Stimulated activated CD4-positive, alpha-beta T cell treated with anti-CD3 and anti-CD28 coated beads, Interleukin-2, amount 100 ng/mL, for 48 hours (primary cell): ENCODE results near the gene SLC39A8.

ENCODE experiments used
- DNase-seq, 2 donors: peaks; one replicate each; pipeline ENCODE4 v3.0.0-alpha.2; 2020

The SLC39A8 gene

GRCh38 chr4:102339018-102339417, 6.3 kb downstream of the SLC39A8 start:
- no peak for DNase-seq

DNA sequence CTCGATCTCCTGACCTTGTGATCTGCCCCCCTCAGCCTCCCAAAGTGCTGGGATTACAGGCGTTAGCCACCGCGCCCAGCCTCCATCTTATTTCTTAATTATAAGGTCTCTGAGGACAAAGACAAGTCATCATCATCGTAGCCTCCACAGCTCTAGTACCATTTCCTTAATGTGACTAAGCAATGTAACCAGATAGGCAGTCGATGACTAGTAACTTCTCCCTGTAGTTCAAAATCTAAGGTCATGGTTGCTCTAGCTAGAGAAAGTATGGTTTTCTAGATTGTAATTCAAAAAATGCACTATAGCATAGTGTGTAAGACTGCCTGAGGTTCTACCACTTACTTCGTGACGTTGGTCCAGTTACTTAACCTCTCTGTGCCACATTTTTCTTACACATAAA, 6.9 kb downstream of the SLC39A8 start:
- no peak for DNase-seq

DNA sequence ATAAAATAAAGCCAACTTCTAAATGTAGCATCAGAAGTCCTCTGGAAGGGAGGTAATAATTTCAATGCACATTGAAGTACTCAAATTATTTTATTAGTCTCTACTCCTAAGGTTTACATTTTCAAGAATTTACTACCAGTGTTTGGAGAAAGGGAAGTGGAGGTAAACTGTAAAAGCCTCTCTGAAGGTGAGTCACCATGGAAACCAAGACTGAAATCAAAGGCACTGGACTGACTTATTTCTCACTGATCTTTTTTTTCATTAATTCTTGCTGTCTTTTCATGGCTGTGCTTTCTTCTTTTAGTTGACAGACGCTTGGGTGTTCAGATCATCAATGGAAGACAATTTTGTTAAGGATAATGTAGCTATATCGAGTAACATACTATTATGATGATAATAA, 9.7 kb downstream of the SLC39A8 start:
- DNase-seq: no peak

- no peak for DNase-seq
These were observed 10.7 kb downstream of the SLC39A8 start for GRCh38 chr4:102334624-102335023.

DNA sequence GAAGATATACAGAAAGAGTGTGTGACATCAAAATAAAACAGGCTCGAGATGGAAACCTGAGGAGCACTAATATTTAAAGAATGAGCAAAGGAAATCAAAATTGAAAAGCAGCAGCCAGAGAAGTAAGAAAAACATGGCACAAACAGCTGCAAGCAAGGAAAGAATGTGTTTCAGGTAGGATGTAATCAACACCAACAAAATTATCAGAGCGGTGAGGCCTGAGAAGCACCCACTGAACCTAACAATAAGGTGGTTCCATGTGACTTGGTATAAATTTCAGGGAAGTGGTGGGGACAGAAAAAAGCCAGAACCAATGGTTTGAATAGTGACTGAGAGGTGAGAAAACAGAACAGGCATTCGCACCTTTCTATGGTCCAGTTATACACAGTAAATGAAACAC, 11.5 kb downstream of the SLC39A8 start:
- no peak for DNase-seq

DNA sequence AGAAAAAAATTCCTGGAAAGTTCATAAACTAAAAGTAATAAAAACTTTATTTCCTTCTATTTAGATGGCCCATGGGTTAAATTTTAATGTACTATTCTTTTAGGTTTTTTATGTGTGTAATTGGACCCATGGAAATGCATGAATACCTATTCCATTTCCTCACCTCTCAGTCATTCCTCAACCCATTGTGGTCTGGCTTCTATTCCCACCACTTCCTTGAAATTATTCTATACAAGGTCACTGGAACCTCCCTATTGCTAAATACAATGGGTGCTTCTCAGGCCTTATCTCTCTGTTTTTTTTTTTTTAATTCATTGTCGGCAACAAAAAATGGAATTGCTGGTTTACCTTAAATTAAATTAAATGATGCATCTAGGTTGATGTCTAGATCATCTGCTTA, 17.2 kb downstream of the SLC39A8 start:
- DNase-seq: no peak

- DNase-seq: no peak
These were observed 18.3 kb downstream of the SLC39A8 start for GRCh38 chr4:102326951-102327350.

GRCh38 chr4:102324730-102325129, 20.6 kb downstream of the SLC39A8 start:
- no peak for DNase-seq

DNA sequence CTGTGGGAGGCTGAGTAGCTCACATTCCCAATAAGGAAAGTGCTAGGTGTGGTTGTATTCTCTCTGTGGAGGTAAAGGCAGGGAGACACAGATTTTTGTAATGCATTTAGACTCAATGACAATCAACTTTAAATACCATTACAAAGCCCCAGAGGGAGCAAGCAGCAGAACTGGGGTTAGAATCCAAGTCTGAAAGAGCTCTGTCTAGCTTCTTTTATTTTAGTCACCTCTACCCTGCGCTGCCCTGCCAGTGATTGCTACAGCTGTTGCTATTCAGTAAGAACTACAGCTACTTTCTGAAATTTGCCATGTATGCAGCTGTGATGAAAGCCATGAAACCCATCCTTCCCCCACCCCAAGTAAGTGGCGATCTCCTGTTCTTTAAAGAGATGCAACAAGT, 22.5 kb downstream of the SLC39A8 start:
- no peak for DNase-seq

DNA sequence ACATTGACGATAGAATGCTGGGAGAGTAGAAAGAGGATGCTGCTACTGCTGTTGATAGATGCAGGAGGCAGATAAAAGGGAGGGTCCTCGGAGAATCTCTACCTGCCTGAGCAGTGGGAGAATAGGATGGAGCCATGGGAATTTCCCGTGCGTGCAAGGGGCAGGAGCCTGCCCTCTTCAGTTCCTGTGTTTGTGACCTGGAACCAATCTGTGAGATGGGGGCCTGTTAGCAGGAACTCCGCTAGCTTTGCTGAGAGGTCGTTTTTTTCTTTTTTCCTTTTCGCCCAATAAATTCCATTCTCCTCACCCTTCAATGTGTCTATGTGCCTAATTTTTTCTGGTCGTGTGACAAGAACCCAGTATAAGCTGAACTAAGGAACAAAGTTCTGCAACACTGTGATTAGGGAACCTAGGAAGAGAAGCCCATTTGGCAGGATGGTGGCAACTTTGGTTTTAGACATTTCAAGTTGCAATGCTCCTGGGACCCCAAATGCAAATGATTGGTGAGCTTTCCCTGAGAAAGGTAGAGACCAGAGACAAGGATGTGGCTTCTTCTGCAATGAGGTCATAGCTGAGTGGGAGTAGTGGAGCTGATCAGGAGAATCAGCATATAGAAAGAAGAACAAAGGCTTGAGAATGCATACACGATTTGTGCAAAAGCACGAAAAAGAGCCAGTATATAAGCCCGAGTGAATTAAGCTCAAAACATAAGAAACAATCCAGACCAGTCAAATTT, 23.9 kb downstream of the SLC39A8 start:
- DNase-seq: no peak

- no peak for DNase-seq
These were observed 25.7 kb downstream of the SLC39A8 start for GRCh38 chr4:102319594-102319993.

DNA sequence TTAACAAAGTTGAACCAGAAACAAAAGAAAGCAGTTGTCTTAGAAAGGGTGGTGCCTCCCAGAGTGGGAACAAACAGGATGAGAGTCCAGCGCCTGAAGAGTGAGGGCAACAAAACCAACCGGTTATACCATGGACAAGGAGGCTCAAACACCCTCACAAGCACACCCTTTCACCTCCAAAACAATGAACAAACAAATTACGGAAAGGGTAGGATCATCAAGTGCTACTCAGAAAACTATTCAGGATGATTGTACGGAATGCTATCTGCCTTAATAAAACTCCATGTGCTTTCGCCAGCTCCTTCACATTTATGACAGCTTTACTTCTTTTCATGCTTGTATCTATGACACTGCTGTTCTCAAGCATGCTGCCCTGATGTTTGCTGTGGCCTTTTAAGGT, 26.8 kb downstream of the SLC39A8 start:
- DNase-seq: no peak

- no peak for DNase-seq
These were observed 27.2 kb downstream of the SLC39A8 start for GRCh38 chr4:102318105-102318504.

DNA sequence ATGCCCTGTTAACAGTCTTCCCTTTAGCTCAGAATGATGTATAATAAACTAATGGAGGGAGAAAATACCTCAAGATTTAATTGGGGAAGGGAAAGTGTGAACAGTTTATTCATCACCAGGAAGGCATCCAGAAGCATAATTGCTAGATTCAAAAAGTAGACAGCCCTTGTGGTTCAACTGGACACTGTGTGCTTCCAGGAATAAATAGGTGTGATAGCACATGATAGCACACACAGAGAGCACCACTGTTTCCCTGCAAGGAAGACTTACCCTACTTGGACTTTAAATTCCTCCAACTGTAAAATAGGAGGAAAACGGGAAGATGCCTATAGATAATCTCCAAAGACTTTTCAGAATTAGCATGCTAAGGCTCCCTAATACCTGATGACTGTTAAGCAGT, 27.8 kb downstream of the SLC39A8 start:
- no peak for DNase-seq

DNA sequence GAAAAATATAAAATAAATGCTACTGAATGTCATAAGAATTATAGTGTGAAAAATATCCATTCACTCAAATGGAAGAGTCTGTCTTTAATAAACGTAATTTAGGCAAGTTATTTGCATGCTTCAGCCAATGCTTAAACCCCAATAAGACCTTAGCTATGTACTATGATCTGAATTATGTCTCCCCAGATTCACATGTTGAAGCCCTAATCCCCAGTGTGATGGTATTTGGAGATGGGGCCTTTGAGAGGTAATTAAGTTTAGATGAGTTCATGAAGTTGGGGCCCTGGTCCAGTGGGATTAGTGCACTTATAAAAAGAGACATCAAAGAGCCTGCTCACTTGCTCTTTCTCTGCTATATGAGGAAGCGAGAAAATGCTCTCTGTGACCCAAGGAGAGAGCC, 28.7 kb downstream of the SLC39A8 start:
- no peak for DNase-seq

DNA sequence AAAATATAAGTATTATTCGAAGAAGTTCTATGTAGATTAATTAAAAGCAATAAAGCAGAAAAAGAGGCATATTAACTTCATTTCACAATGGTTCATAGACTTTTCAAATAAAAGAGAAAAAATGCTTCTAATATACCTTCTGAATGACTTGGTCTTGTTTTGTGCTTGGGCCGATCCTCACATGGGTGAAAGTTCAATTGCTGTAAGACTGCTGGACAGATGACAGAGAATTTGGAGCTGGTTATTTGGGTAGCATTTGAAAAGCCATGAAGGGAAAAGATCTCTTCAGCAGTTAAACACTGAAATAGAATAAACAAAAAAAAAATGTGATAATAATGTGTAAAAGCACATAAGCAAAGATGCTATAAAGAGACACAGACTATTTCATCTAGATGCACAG, 29.8 kb downstream of the SLC39A8 start:
- DNase-seq: no peak

GRCh38 chr4:102312417-102312816, 32.9 kb downstream of the SLC39A8 start:
- DNase-seq: no peak

- DNase-seq: no peak
These were observed 33.4 kb downstream of the SLC39A8 start for GRCh38 chr4:102311912-102312311.

- DNase-seq: no peak
These were observed 33.9 kb downstream of the SLC39A8 start for GRCh38 chr4:102311407-102311806.

DNA sequence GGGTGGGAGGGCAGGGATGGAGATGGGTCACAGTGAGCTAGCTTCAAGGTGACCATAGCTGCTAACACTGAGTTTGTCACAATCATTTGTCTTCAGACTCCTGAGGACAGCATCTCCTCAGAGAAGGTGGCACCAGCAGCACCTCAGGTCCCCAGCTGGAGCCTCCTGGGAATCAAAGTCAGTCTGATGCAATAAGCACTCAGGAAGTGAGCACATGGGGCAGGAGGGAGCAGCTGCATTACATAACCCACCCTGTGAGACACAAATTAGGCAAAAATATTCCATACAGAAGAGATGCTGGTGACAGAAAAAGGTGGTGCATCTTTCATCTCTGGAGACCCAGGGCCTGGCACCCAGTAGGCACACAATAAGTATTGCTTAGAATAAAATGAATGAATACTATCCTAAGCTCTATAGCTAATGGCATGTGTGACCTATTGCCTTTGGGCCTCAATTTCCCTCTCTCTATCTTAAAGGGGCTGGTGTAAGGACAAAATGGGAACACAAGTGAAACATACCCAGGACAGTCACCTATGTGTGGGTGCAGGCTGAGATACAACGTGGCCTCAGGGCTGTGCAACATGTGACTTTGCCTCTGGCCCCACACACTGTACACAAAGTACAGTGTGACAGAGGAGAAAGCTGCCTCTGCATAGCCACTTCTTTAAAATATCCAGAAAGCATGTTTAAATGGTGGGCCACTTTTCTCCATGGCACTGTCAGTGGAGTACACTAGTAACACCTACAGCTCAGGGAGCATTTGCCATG, 37.1 kb downstream of the SLC39A8 start:
- DNase-seq: no peak

DNA sequence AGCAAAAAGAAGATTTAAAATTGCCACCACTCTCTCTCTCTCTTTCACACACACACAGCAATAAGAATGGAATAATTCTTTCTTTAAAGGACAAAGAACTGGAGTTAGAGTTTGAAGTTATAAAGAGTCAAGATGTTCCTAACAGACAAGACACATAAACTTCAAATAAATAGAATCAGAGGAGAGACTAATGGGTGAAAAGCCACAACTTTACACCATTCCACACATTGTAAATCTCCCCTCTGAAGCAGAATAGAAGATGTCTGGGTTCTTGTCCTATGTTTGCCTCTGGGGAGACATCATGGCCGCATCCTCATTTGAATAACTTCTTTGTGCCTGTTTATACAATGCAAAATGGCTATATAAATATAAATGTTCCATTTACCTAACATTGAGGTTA, 39.6 kb downstream of the SLC39A8 start:
- no peak for DNase-seq

DNA sequence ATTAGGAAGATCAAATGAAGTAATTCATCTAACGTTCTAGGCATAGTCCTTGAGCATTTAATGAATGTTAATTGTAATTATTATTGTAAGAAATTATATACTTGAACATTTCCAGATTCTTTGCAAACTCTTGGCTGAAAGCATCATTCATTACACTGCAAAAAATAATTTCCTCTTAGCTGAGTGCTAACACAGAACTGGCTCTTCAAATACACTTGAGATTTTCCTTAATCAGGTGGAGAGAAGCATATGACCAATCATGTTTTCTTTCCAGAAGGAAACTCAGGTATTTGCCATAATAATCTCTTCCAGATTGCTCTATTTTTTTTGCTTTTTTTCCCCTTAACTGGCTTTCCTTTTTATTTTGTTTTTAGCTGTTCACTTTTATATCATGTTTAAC, 42.5 kb downstream of the SLC39A8 start:
- DNase-seq: no peak

DNA sequence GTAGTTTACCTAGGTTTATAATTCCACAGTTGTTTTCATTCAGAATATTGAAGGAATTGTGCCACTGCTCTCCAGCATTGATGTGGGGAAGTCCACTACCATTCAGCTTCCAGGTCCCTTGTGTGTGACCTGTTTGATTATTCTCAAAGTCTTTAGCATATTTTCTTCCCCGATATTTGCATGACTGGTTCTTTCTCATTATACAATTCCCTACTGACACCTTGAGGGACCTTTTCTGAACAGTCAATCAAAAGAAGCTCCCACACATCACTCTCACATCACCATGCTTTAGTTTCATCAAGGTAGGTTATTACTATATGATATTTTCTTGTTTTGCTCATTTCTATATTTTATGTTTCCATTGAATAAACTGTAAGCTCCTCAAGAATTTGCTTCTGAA, 44.1 kb downstream of the SLC39A8 start:
- no peak for DNase-seq

DNA sequence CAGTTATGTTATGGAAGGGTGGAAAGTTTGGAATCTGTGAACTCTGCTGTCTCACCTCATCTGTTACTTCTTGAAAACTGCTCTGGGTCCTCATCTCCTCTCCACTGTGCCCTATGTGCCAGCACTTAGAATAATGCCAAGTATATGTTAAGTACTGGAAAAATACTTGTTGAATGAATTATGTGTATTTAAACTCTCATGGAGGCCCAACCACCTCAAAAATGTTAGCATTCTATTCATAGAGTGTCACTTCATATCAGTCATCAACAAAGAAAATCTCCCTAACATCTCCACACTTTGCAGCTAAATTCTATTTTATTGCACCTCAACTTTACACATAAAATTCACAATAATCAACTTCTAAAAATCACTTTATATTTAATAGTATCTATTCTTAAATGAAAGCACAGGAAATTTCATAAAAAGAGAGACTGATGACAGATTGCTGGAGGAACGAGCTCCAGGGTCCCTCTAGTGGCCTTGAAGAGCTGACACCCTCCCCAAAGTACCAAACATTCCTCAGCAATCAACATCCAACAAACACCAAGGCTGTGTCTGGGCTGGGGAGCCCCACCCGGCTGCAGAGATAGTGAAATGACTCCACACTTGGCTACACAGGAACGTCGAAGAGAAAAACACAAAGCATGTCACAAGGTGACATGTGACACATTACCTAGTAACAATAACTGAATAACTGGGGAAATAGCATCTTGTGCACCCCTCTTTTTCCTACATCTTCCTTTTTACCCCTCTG, 45.8 kb downstream of the SLC39A8 start:
- DNase-seq: no peak
